HG03280 (cell line): ENCODE results near the gene CBFA2T3.
A peak's percentile ranks its signal among the peaks of the same experiment; 100 is the strongest.

Experiments
- ATAC-seq: cut with Tn5 transposase; IDR thresholded peaks from one replicate; pipeline ENCODE4 v1.9.1; 2021; ENCODE audit warnings: mild to moderate bottlenecking, moderate library complexity; ENCODE audit not compliant: unreplicated experiment

The CBFA2T3 gene

GRCh38 chr16:88940862-88941817 is 35.9 kb downstream of the CBFA2T3 start:
- peak; percentile 25 for ATAC-seq

DNA sequence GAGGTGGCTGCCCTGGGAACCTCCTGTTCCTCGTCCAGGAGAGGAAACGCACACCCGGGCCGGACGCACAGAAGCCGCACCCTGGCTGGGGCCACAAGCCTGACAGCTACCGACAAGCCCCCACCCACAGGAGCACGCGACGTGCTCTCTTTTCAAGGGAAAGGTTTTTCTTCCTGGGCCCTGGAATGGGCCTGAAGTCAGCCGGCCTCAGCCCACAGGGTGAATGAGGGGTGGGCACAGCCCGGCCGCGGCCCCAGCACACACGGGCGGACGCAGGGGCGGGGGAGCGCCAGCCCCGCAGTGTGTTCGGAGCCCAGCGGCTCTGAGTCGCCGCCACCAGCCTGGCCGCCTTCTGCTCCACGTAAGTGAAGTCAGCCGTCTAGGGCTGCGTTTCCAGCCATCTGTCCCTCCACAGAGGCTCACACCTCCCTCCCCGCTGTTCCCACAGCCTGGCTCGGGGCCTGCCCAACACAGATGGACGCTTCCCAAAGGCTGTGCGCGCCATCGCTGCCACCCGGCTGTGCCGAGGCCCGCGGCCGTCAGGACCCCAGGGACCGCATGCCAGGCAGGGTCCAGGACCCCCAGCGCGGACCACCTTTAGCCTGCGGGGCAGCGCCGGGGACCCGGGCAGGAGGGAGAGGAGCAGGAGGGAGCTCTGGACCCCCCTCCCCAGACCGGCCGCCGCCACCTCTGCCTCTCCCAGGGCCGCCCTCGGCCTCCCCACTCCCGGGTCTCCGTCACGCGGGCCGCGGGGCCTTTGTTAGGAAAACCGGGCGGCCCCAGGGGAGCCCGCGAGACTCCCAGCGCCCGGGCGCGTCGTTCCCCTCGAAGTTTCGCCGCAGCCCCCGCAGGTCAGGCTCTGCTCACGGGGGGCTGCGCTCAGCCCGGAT is 36.8 kb downstream of the CBFA2T3 start:
- ATAC-seq, result no peak

- no peak for ATAC-seq
Measured at GRCh38 chr16:88939245-88939971, 37.6 kb downstream of the CBFA2T3 start.

DNA sequence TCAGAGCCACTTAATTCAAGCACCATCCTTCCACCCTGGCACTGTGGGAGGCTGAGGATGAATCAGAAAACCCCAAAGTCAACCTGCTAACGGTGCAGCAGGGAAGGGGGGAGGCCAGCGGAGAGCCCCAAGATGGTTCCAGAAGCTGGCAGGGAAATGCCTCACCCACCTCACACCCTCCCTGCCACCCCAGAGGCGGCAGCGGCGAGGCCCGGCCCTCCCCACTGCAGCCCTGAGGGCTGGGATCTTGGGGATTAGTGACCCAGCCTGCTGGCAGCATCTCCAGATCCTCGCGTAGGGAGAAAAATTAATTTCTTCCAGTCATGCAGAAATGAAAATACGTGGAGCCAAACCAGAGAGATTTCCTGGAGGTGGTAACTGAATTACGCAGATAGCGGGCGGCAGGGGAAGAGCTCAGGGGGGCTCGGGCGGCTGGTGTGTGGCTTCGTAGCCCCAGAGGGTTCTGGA is 38.2 kb downstream of the CBFA2T3 start:
- ATAC-seq, result no peak

- no peak for ATAC-seq
Measured at GRCh38 chr16:88938119-88938776, 38.8 kb downstream of the CBFA2T3 start.

- no peak for ATAC-seq
Measured at GRCh38 chr16:88937206-88937621, 39.8 kb downstream of the CBFA2T3 start.

DNA sequence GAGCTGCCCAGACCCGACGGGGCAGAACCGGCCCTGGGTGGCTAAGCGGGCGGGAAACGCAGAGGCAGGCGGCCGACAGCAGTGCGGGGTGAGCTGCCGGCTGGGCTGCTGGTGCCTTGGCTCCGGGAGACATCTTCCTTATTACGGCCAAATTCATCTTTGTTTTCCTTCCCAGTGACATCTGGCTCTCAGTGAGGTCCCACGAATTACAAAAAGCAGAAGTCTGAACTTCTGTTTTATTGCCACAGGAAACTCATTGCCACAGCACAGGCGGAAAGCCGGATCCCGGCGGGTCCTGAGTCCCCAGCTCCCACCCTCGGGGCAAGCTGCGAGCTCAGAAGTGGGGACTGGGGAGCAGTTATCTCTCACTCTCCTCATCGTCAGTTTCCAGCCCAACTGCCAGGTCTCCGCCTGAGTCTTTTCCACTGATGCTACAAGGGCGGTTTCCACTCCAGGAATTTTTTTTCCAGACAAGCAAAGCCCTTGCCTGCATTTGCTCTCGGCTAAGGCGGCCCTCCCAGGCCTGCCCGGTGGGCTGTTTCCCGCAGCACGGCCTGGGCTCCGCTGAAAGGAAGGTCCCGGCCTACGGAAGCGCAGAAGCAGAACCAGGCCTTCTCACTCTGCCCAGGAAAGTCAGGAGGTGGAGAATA is 40.3 kb downstream of the CBFA2T3 start:
- ATAC-seq, result no peak

DNA sequence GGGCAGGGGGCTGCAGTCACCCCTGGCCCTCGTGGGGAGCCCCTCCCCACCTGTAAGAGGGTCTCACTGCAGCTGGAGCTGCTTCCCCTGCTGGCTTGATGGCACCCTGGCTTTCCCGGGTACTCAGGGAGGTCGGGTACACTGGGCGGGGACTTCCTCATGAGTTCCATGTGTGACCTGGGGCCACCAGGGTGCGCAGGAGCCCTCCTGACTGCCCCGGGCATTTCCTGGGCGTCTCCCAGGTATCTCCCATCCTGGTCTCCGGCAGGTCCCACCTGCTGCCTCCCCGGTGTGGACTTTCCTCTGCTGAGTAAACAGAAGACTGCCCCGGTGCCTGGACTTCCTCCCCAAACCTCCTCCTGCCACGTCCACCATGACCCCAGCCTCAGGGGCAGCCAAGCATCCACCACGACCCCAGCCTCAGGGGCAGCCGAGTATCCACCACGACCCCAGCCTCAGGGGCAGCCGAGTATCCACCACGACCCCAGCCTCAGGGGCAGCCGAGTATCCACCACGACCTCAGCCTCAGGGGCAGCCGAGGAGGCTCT is 40.9 kb downstream of the CBFA2T3 start:
- ATAC-seq, result no peak

DNA sequence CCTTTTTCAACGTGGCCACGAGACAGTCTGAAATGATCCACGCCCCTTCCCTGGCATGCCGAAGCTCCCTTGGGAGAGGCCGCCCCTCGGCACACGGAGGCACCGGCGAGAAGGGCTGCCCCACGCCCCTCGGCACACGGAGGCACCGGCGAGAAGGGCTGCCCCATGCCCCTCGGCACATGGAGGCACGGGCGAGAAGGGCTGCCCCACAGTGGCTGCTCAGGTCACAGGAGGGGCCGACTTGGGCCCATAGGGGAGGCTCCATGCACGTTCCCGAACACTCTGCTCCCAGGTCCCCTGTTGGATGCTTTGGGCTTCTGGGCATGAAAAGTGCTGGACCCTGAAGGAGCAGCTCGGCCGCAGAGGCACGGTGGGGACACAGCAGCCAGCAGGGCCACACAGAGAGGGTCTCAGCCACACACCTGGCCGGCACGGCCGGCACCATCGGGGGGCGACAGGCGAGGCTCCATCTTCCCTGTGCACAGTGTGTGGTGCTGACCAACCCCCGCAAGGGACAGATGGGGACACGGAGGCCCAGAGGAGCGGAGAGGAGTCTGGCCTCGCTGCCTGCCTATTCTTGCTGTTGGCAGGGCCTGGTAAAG is 42.8 kb downstream of the CBFA2T3 start:
- no peak for ATAC-seq

- ATAC-seq, result no peak
Measured at GRCh38 chr16:88932929-88933328, 44.1 kb downstream of the CBFA2T3 start.

- no peak for ATAC-seq
Measured at GRCh38 chr16:88931936-88932335, 45.1 kb downstream of the CBFA2T3 start.

DNA sequence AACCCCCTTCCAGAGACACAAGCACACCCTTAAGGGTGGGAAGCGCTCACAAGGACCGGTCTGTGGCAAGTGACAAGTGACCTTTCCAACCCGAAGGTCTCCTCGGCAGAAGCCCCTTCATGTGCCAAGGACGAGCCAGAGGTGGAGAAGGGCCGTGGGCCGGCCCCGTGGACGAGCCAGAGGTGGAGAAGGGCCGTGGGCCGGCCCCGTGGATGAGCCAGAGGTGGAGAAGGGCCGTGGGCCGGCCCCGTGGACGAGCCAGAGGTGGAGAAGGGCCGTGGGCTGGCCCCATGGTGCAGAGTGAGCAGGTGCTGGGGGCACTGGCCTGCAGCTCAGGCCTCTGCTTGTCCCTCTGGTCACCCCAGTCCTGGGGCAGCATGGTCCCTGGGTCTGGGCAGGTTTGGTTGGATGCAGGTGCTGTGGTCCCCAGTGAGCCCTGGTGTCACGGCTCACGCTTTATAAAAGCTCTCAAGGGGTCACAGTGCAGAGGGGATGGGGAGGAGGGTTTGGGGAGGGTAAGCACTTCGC is 45.6 kb downstream of the CBFA2T3 start:
- ATAC-seq, result no peak

DNA sequence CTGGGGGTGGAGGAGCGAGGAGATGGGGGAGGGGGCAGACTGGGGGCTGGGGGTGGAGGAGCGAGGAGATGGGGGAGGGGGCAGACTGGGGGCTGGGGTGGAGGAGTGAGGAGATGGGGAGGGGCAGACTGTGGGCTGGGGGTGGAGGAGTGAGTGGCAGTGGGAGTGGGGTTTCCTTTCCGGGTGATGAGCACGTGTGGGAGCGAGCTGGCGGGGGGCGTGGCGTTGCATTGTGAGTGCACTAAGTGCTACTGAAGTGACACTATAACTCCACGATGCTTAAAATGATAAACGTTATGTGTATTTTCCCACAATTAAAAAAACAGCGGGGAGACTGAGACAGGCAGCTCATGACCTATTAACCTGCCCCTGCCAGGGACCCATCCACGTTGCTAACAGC is 46.3 kb downstream of the CBFA2T3 start:
- no peak for ATAC-seq

DNA sequence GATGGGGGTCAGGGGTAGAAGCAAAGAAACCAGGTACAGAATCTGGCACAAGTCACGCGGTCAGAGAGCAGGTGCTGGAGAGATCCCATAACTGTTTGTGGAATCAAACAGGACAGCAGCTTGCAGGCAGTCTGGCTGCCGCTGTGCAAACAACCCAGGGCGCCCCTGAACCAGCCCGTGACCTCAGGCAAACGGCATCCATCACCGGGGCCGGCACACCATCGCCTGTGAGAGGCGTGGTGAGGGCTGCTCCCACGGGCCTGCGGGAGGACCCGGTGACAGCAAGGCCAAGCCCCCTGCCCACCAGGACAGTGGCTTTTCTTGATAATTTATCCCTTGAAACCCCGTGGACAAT is 47.9 kb downstream of the CBFA2T3 start:
- no peak for ATAC-seq

DNA sequence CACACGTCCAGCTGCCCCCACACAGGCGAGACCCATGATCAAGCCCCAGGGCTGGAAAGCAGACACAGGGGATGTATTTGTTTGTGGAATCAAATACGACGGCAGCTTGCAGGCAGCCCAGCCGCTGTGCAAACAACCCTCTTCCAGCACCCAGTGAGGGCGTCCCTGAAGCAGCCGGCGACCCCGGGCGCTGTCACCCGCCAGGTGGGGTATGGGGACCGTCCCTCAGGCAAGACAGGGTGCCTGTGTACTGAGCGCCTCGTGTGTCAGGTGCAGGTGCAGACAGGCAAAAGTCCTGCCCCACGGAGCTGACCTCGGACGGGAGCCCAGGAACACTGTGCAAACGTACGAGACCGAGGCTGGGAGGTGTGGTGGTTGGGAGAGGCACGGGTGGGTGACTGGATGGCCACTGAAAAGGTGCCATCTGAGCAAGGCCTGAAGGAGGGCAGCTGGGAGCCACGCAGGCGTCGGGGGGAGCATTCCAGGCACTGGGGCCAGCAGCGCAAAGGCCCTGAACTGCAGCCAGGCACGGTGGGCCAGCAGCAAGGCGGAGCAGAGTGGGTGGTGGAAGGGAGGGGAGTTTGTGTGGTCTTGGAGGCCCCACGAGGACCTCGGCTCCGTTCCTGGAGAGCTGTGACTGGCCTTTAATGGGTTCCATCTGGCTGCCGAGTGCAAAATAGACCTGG is 48.5 kb downstream of the CBFA2T3 start:
- no peak for ATAC-seq

GRCh38 chr16:88927661-88928060 is 49.3 kb downstream of the CBFA2T3 start:
- no peak for ATAC-seq

DNA sequence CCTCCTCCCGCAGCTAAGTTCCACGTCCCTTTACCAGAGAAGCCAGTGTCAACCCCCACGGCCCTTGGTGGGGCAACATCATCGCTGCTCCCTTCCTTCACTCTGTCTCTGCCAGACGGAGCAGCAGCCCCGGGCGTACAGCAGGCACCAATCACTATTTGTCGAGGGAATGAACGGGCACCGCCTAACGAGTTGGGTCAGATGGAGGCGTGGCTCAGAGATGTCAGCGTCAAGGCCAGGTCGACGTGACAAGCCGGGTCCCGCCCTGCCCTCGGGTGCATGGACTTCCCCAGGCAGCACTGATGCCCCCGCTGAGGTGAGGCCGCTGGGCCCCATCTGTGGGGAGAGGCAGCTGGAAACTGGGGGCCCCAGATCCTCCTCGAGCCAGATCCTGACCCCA is 50.0 kb downstream of the CBFA2T3 start:
- ATAC-seq, result no peak

DNA sequence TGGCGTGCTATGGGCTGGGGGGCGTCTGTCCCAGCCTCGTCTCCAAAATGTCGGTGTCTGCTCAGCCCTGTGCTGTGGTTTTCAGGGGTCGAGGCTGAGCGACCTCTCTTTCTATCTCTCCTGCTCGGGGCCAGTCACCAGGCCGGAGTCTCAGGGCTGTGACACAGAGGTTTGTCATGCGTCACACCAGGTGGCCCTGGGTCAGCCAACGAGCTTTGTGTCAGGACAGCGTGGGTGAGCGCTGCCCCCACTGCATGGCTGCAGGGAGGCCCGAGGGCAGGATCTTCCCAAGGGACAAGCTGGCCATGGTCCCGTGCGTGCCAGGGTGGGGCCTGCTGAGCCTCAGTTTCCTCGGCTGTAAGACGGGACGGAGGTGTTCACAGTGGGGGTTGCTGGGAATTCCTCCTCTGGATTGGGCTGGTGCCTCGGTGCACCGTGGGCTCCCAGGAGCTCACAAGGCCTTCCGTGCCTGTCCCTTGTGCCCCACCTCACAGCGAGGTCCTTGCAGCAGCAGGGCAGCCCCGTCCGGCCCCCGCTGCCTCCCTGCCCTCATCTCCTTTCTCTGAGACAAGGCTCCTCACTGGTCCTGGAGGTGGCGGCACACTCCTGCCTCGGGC is 50.5 kb downstream of the CBFA2T3 start:
- no peak for ATAC-seq
